Measurements from ENCODE around the gene PCDH9.

Gene PCDH9

DNA sequence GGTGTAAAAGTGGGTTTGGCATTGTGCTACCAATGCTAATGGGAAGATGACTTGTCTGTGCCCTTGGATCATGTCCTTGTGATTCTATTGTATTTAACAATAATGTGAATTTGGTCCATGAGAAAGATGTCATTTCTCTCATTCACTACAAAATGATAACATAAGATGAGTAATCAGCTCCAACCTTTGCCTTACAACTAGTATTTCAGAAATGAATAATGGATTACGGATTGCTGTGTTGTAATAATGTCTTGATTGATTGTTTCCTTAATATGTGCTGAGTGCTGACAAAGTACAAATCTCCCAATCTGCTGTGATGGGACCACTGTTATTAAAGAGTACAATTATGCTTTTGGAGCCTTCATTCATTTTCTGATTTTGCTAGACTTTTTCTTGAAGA lies 375.0 kb downstream of the PCDH9 start:
- POLR2A ChIA-PET = no interaction called here
- CTCF ChIA-PET = no interaction called here
- TF ChIP-seq, protein P1, sequence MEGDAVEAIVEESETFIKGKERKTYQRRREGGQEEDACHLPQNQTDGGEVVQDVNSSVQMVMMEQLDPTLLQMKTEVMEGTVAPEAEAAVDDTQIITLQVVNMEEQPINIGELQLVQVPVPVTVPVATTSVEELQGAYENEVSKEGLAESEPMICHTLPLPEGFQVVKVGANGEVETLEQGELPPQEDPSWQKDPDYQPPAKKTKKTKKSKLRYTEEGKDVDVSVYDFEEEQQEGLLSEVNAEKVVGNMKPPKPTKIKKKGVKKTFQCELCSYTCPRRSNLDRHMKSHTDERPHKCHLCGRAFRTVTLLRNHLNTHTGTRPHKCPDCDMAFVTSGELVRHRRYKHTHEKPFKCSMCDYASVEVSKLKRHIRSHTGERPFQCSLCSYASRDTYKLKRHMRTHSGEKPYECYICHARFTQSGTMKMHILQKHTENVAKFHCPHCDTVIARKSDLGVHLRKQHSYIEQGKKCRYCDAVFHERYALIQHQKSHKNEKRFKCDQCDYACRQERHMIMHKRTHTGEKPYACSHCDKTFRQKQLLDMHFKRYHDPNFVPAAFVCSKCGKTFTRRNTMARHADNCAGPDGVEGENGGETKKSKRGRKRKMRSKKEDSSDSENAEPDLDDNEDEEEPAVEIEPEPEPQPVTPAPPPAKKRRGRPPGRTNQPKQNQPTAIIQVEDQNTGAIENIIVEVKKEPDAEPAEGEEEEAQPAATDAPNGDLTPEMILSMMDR (IDR thresholded peaks at IDR 0.05; ENCODE audit: insufficient read depth, low read length, missing control alignments) = no peak
- H3K4me3 ChIP-seq (ENCODE audit: low read depth, low read length) = no peak overlapping the region
- no peak for DNase-seq (ENCODE audit: low read depth, low spot score)

DNA sequence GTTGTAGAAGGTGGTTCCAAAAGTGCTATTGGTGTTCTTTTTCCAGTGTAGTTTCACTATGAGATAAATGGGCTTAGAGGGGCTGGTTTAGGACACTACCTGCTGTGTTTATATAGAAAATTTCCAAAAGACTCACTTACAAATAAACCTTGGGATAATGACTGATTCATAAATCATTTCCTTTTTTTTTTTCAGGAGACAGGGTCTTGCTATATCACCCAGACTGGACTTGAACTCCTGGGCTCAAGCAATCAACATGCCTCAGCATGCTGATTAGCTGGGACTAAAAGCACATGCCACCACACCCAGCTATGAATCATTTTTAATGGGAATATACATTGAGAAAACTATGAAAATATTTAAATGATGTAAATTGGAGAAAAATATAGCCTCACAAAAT lies 376.6 kb downstream of the PCDH9 start:
- CTCF ChIA-PET = no interaction called here
- no peak for DNase-seq (ENCODE audit: low read depth, low spot score)
- TF ChIP-seq, protein P1 (IDR thresholded peaks at IDR 0.05; ENCODE audit: insufficient read depth, low read length, missing control alignments) = no peak
- POLR2A ChIA-PET = no interaction called here
- no peak overlapping the region for H3K4me3 ChIP-seq (ENCODE audit: low read depth, low read length)

DNA sequence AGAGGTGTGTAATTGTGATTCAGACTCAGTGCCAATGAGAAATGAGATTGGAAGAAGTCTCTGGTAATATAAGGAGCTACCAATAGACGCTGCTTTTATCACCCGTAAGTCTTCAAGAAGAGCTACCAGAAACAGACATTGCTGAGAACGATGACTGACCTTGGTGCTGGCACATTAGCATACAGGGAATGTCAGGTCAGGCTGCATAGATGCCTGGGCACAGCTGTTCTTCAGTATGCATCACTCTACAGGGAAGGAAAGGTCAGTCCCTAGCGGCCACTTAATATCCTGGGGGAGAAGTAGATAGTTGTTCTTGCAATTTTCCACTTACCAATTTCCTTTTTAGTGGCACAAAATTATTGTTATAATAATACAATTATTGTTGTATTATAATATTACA lies 380.4 kb downstream of the PCDH9 start:
- ChIA-PET POLR2A (no interaction called here), CTCF (no interaction called here)
- TF ChIP-seq, protein P1 (IDR thresholded peaks at IDR 0.05; ENCODE audit: insufficient read depth, low read length, missing control alignments) = no peak
- no peak for DNase-seq (ENCODE audit: low read depth, low spot score)
- H3K4me3 ChIP-seq (ENCODE audit: low read depth, low read length) = no peak overlapping the region

DNA sequence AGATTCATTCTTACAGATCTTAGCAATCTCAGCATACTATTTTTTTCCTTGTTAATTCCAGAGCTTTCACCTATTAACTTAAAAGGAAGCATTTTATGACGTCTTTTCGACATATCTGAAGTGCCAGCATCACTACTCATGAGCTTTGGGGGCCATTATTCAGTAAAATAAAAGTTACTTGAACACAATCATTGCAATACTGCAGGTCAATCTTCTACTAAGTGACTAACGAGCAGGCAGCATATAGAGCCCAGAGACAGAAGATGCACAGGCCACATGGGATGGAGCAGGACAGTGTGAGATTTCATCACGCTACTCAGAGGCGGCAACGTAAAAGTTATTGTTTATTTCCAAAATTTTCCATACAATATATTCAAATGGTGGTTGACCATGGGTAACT lies 382.6 kb downstream of the PCDH9 start:
- ChIA-PET CTCF (no interaction called here), POLR2A (no interaction called here)
- H3K4me3 ChIP-seq (ENCODE audit: low read depth, low read length) = no peak overlapping the region
- TF ChIP-seq, protein P1 (IDR thresholded peaks at IDR 0.05; ENCODE audit: insufficient read depth, low read length, missing control alignments) = no peak
- DNase-seq (ENCODE audit: low read depth, low spot score) = no peak

DNA sequence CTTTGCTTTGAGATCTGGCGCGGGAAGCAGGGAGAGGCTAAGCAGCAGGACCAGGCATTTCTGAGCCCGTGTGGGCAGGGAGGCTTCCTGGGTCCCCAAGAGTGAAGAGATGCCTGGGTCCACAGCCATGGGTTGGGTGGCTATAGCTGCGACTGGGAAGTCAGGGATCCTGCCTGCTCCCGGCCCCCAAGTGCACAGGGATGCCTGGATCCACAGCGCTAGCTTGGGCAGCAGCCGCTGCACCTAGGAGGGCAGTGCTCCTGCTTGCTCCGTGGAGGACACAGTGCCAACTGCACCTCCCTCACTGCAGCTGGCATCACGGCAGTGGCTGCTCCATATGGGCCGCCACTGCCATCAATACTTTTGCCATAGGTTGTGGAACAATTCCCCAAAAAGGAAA lies 384.7 kb downstream of the PCDH9 start:
- TF ChIP-seq, protein P1 (IDR thresholded peaks at IDR 0.05; ENCODE audit: insufficient read depth, low read length, missing control alignments) = no peak
- no peak for DNase-seq (ENCODE audit: low read depth, low spot score)
- POLR2A ChIA-PET = no interaction called here

DNA sequence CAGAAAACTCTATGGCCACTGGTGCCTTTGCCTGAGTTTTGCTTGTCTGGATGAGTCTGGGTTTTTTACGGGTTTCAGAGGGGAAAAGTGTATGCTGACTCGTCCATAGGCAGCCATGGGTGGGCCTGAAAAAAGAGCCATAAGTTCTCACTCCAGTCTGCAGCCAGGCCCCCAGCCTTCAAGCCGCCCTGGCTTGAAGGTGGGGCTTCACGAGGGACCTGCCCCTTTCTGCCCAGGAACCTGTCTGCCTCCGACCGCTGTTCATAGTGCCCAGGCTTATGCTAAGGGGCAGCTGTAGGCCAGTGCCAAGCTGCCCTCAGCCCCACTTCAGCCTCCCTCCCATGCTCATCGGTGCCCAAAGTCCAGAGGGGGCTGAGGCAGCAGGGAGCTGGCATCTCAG lies 385.2 kb downstream of the PCDH9 start:
- POLR2A ChIA-PET = no interaction called here
- CTCF ChIA-PET = no interaction called here
- no peak overlapping the region for H3K4me3 ChIP-seq (ENCODE audit: low read depth, low read length)
- no peak for DNase-seq (ENCODE audit: low read depth, low spot score)
- TF ChIP-seq, protein P1 (IDR thresholded peaks at IDR 0.05; ENCODE audit: insufficient read depth, low read length, missing control alignments) = no peak

More for the DNA sequence above, 384.7 kb downstream of the PCDH9 start:
- H3K4me3 ChIP-seq (ENCODE audit: low read depth, low read length) = no peak overlapping the region
- CTCF ChIA-PET = no interaction called here
